ENCODE results near the gene CRABP1.

GRCh38 chr15:78397382-78397781 is 57.2 kb downstream of the CRABP1 start:
- TF ChIP-seq CTCF (IDR thresholded peaks at IDR 0.05; ENCODE audit: insufficient read depth, low read length, poor library complexity, severe bottlenecking) (no peak), EZH2phosphoT487 (conservative IDR thresholded peaks at IDR 0.05; ENCODE audit: low read length) (no peak)
